Large intestine (tissue), 3 donors: ENCODE measurements around the gene PSMD13. TPM values are rescaled to one million over a fixed set of nuclear protein-coding genes. Genes with fewer than 3 reads are reported as not detected.

Experiments used
- DNase-seq, 2 donors: peaks; one replicate each; pipeline versions ENCODE4 v3.0.0 to v3.0.0-alpha.2; 2013
- H3K27ac ChIP-seq: one replicate; pipeline ENCODE4 v1.5.1; 2013; ENCODE audit warnings: low read length
- H3K27me3 ChIP-seq: 2 replicates; pipeline ENCODE4 v1.6.1; 2013; ENCODE audit warnings: low read length; ENCODE audit not compliant: control insufficient read depth, insufficient read depth
- H3K36me3 ChIP-seq: 2 replicates; pipeline ENCODE4 v1.6.1; 2013; ENCODE audit warnings: low read length; ENCODE audit not compliant: control insufficient read depth, insufficient read depth
- H3K4me1 ChIP-seq: one replicate; pipeline ENCODE4 v1.6.1; 2013; ENCODE audit warnings: low read length; ENCODE audit not compliant: control insufficient read depth, insufficient read depth
- H3K4me3 ChIP-seq: one replicate; pipeline ENCODE4 v1.5.1; 2013; ENCODE audit warnings: low read length
- H3K9me3 ChIP-seq: one replicate; pipeline ENCODE4 v1.6.1; 2013; ENCODE audit warnings: mild to moderate bottlenecking, low read depth, low read length, moderate library complexity; ENCODE audit not compliant: control insufficient read depth
- WGBS: methylation state at CpG from one replicate; pipeline ENCODE4 v1.1.5; 2013; ENCODE audit warnings: low lambda C conversion rate; ENCODE audit not compliant: insufficient coverage; 5-methylcytosine and 5-hydroxymethylcytosine counted together
- polyA plus RNA-seq: library from polyadenylated mRNA; unstranded; fragments of 120-200 nt; gene quantifications from one replicate; pipeline ENCODE4 v1.2.1, GENCODE V29; 2013

Gene PSMD13
- polyA plus RNA-seq, 1 donor = 107 TPM

- H3K4me1 ChIP-seq = peaks cover 8% of the 10 kb centered on the region
- peaks cover 42% of the 10 kb centered on the region for H3K36me3 ChIP-seq
- H3K9me3 ChIP-seq = peaks cover 3% of the 10 kb centered on the region
- no peak overlapping the region for H3K27ac ChIP-seq
- no peaks in the 10 kb centered on the region for H3K27me3 ChIP-seq
- WGBS = no CpG with 5 or more reads among the region's 4 CpGs
- DNase-seq = no peak
- H3K4me3 ChIP-seq = no peak overlapping the region
Observed at GRCh38 chr11:203945-204586, 32.7 kb upstream of the PSMD13 start.

DNA sequence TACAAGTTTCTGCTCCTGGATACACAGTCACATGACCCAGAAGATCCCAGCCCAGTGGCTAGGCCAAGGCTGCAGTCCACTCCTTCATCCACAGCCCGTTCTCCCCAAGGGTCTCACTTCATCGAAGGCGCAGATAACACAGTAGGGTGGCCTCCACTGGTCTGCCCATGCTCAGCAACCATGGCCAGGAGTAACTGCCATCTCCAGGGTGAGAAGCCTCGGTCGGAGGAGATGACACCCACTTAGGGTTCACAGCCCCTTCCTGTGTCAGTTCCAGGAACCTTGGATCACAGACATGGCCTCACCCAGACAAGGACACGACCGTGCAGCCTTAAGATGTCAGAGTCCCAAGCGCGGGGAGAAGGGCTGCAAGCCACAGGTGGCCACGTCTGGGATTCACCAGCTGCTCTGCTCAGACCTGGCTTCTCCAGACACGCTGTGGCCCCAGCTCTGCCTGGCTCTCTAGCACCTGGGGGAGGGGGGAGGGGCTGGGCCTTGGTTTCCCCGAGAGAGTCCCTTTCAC lies 32.1 kb upstream of the PSMD13 start:
- DNase-seq = no peak
- H3K4me3 ChIP-seq = no peak overlapping the region
- peaks cover 3% of the 10 kb centered on the region for H3K9me3 ChIP-seq
- no peaks in the 10 kb centered on the region for H3K27me3 ChIP-seq
- no CpG with 5 or more reads among the region's 12 CpGs for WGBS
- no peak overlapping the region for H3K27ac ChIP-seq
- H3K4me1 ChIP-seq = peaks cover 13% of the 10 kb centered on the region
- peaks cover 45% of the 10 kb centered on the region for H3K36me3 ChIP-seq

- H3K27me3 ChIP-seq = no peaks in the 10 kb centered on the region
- no peak for DNase-seq
- no CpG with 5 or more reads among the region's 16 CpGs for WGBS
- H3K27ac ChIP-seq = no peak overlapping the region
- H3K4me3 ChIP-seq = peak overlapping the region; percentile 94
- peaks cover 51% of the 10 kb centered on the region for H3K36me3 ChIP-seq
- peaks cover 21% of the 10 kb centered on the region for H3K4me1 ChIP-seq
- H3K9me3 ChIP-seq = peaks cover 3% of the 10 kb centered on the region
Observed at GRCh38 chr11:205221-206001, 31.4 kb upstream of the PSMD13 start.

- Histone ChIP-seq H3K9me3 (no peaks in the 10 kb centered on the region), H3K4me1 (peaks cover 23% of the 10 kb centered on the region), H3K27me3 (no peaks in the 10 kb centered on the region), H3K4me3 (peak overlapping the region; percentile 94), H3K36me3 (peaks cover 51% of the 10 kb centered on the region), H3K27ac (peak overlapping the region; percentile 99)
- WGBS = no CpG with 5 or more reads among the region's 7 CpGs
- DNase-seq = no peak
Observed at GRCh38 chr11:206002-206384, 30.8 kb upstream of the PSMD13 start.

- peak overlapping the region; percentile 99 for H3K27ac ChIP-seq
- no CpG with 5 or more reads among the region's 39 CpGs for WGBS
- H3K27me3 ChIP-seq = no peaks in the 10 kb centered on the region
- H3K4me1 ChIP-seq = peaks cover 23% of the 10 kb centered on the region
- no peaks in the 10 kb centered on the region for H3K9me3 ChIP-seq
- H3K4me3 ChIP-seq = peak overlapping the region; percentile 94
- peak; percentile 50 to 66 for DNase-seq
- peaks cover 53% of the 10 kb centered on the region for H3K36me3 ChIP-seq
Observed at GRCh38 chr11:206526-207207, 30.1 kb upstream of the PSMD13 start.

GRCh38 chr11:207208-207862 lies 29.4 kb upstream of the PSMD13 start, which contains the start of the genes BET1L and RIC8A:
Gene BET1L, minus strand, starts transcription at chr11:207399. Its CDS starts 78 bp downstream, at chr11:207321.
Gene RIC8A, plus strand, starts transcription at chr11:207708. Its CDS starts 1,147 bp downstream, at chr11:208855.
- peak; percentile 99 for DNase-seq
- Histone ChIP-seq H3K4me1 (peaks cover 23% of the 10 kb centered on the region), H3K27me3 (no peaks in the 10 kb centered on the region), H3K36me3 (peaks cover 60% of the 10 kb centered on the region), H3K27ac (peak within 1 kb of the TSS; percentile 99), H3K4me3 (peak within 1 kb of the TSS; percentile 94), H3K9me3 (no peaks in the 10 kb centered on the region)
- no CpG with 5 or more reads among the region's 63 CpGs for WGBS

DNA sequence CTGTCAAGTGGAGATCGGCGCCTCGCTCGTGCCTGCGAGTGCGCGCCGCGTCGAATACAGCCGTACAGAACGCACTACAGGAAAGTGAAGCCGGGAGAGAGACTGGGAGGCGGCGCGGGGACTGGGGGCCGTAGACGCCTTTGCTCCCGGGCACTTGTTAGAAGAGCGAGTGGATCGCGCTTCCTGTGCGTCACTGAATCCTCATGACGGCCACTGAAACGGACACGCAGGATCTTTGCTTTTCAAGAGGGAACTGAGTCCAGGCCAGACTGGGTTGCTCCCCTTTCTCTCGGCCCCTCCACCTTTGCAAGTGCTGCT lies 29.0 kb upstream of the PSMD13 start:
- WGBS = no CpG with 5 or more reads among the region's 27 CpGs
- DNase-seq = peak in 1 of 2 donors; percentile 26
- H3K27me3 ChIP-seq = no peaks in the 10 kb centered on the region
- H3K4me1 ChIP-seq = peaks cover 23% of the 10 kb centered on the region
- no peaks in the 10 kb centered on the region for H3K9me3 ChIP-seq
- peaks cover 64% of the 10 kb centered on the region for H3K36me3 ChIP-seq
- peak overlapping the region; percentile 99 for H3K27ac ChIP-seq
- H3K4me3 ChIP-seq = peak overlapping the region; percentile 94

DNA sequence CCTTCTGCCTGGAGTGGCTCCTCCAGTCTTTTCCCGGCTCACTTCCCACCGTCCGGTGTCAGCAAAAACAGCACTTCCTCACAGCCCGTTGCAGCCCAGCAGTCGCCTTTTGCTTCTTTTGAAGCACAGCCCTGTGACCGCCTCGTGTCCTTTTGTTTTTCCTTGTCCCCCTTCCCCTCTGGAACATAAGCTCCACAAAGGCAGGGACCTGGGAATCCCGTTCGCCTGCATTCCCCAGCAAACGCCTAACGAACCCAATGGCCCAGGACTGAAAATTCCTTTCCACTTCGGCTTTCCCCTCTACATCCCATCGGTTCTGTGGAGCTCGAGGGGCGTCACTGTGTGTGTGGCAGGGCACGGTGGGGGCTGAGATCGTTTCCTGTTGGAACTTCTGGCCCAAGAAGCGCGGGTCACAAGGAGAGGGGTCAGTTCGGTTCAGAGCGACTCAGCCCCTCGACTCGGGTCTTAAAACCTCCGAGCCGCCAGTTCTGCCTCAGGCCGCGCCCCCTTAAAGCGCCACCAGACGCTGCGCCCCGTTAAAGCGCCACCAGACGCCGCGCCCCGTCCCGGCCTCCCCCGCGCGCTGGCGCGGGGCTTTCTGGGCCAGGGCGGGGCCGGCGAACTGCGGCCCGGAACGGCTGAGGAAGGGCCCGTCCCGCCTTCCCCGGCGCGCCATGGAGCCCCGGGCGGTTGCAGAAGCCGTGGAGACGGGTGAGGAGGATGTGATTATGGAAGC lies 28.4 kb upstream of the PSMD13 start:
- H3K4me1 ChIP-seq = peaks cover 23% of the 10 kb centered on the region
- peak; percentile 78 to 90 for DNase-seq
- WGBS = 0% methylated on average over 4 of the region's 57 CpGs
- H3K36me3 ChIP-seq = peaks cover 64% of the 10 kb centered on the region
- H3K27me3 ChIP-seq = no peaks in the 10 kb centered on the region
- no peaks in the 10 kb centered on the region for H3K9me3 ChIP-seq
- H3K4me3 ChIP-seq = peak overlapping the region; percentile 94
- H3K27ac ChIP-seq = peak overlapping the region; percentile 99

GRCh38 chr11:208917-209260 lies 27.9 kb upstream of the PSMD13 start:
- Histone ChIP-seq H3K4me1 (peaks cover 23% of the 10 kb centered on the region), H3K36me3 (peaks cover 62% of the 10 kb centered on the region), H3K9me3 (no peaks in the 10 kb centered on the region), H3K4me3 (peak overlapping the region; percentile 94), H3K27me3 (no peaks in the 10 kb centered on the region), H3K27ac (peak overlapping the region; percentile 99)
- no peak for DNase-seq
- no CpG with 5 or more reads among the region's 26 CpGs for WGBS
